Omental fat pad (tissue), 4 donors: ENCODE measurements around the gene CENPU. TPM values are rescaled to one million over a fixed set of nuclear protein-coding genes. Genes with fewer than 3 reads are reported as not detected.
"Not testable (repeated sequence)": the region's sequence is repeated elsewhere in the genome, so short reads cannot be mapped to it uniquely, and the experiment has no call there.

Experiments
- ATAC-seq: fragments of 150-250 bp; one replicate; pipeline ENCODE4 v1.9.1; 2016; ENCODE audit warnings: mild to moderate bottlenecking, moderate library complexity; ENCODE audit not compliant: low FRiP score
- DNase-seq: peaks from one replicate; pipeline ENCODE4 v3.0.0-alpha.2; 2019; ENCODE audit warnings: low spot score
- total RNA-seq, 4 donors: library from RNA; depleted of rRNA; stranded (reverse); fragments of >200 nt; gene quantifications; one replicate each; pipeline ENCODE4 v1.1.0, GENCODE V29; 2016
- TF ChIP-seq, protein P1 (sequence below), 3 donors: fragments of 450-650 bp; IDR thresholded peaks; one replicate each; pipeline ENCODE4 v1.5.1; 2016 to 2017; ENCODE audit warnings: antibody characterized with exemption in 3 of 3, mild to moderate bottlenecking in 3 of 3, moderate library complexity in 2 of 3

The CENPU gene
- total RNA-seq, 4 donors from 2014 or later: 1.3 to 4.6 (median 3.6) TPM

- TF ChIP-seq, protein P1, sequence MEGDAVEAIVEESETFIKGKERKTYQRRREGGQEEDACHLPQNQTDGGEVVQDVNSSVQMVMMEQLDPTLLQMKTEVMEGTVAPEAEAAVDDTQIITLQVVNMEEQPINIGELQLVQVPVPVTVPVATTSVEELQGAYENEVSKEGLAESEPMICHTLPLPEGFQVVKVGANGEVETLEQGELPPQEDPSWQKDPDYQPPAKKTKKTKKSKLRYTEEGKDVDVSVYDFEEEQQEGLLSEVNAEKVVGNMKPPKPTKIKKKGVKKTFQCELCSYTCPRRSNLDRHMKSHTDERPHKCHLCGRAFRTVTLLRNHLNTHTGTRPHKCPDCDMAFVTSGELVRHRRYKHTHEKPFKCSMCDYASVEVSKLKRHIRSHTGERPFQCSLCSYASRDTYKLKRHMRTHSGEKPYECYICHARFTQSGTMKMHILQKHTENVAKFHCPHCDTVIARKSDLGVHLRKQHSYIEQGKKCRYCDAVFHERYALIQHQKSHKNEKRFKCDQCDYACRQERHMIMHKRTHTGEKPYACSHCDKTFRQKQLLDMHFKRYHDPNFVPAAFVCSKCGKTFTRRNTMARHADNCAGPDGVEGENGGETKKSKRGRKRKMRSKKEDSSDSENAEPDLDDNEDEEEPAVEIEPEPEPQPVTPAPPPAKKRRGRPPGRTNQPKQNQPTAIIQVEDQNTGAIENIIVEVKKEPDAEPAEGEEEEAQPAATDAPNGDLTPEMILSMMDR (IDR thresholded peaks at IDR 0.05): no peak
- no peak for ATAC-seq
- no peak for DNase-seq
Measured at GRCh38 chr4:184668511-184669114, 65.3 kb downstream of the CENPU start.

DNA sequence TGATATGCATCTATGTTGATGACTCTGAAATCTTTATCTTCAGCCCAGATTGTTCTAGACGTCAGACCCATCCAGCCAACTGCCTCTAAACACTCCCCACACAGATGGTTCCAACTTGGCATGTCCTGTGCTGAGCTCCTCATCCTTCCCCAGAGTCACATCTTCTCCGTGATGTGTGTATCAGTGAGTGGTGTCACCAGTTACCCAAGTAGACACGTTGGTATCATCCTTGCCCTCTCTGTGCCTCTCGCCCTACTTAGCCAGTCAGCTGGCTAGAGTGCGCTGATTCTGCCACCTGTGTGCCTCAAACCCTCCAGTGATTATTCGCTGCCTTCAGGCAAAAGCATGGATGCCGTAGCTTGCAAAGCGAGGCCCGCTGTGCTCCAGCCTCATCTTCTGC lies 65.8 kb downstream of the CENPU start:
- DNase-seq (no peak), ATAC-seq (no peak)
- TF ChIP-seq, protein P1 (IDR thresholded peaks at IDR 0.05): no peak

DNA sequence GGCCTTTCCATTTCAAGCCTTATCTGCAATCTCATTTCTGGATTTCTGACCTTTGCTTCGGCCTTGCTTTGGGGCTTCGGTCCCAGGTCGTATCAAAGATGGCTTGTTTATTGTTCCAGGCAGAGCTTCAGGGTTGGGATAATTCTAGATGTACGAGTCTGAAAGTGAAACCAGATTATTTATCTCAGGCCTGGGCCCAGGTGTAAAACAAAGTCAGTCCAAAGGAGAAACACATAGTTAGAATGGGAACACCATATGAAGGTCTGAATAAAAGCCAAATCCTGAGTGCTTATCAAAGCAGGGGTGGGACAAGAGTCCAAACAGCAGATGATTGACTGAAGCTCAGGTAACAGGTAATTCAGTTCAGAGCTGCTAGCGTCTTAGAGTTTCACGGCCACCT lies 67.2 kb downstream of the CENPU start:
- no peak for ATAC-seq
- no peak for DNase-seq
- TF ChIP-seq, protein P1 (IDR thresholded peaks at IDR 0.05): no peak

DNA sequence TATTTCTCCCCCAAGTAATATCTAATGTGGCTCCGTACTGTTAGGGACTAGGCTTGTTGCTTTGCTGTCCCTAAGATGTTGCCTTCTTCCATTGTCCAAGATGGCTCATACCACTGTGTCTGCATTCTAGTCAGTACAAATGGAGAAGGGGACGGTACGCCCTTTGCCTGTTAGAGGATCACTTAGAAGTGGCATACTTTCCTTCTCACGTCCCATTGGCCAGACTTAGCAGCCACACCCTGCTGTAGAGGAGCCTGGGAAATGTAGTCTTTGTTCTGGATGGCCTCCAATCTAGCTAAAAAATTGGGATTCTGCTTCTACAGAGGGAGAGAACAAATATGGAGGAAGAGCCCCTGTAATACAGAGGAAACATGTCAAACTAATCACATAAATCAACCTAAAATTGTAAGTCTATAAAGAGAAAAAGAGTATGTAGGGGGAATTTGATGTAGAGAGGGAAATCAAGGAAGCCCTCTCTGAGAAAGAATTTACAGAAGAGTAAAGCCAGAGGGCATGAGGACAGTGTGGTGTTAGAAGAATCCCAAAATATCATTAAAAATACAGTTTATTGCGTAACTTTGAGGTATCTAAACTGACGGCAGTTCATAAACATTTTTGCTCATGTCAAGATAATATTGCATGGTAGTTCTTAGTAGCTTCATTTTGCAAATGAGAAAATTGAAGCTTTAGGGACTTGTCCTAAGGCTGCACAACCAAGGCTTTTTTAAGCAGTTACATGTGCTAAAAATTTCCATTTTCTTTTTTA lies 69.3 kb downstream of the CENPU start:
- ATAC-seq: no peak
- no peak for DNase-seq
- TF ChIP-seq, protein P1 (IDR thresholded peaks at IDR 0.05): no peak

GRCh38 chr4:184662236-184662635 lies 71.7 kb downstream of the CENPU start:
- DNase-seq: no peak
- TF ChIP-seq, protein P1 (IDR thresholded peaks at IDR 0.05): no peak
- no peak for ATAC-seq

- DNase-seq (no peak), ATAC-seq (no peak)
- TF ChIP-seq, protein P1 (IDR thresholded peaks at IDR 0.05): no peak
Measured at GRCh38 chr4:184660978-184661377, 72.9 kb downstream of the CENPU start.

DNA sequence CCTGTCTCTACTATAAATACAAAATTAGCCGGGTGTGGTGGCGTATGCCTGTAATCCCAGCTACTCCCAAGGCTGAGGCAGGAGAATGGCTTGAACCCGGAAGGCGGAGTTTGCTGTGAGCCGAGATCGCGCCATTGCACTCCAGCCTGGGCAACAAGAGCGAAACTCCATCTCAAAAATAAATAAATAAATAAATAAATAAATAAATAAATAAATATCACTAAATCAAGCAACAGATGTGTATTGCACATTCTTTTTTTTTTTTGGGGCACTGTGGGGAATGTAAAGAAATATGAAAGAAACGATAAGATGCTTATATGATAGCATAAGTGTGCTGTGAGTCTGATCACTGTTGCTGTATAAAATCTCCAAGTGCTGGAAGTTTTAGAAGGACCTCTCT lies 76.1 kb downstream of the CENPU start:
- ATAC-seq, DNase-seq: not testable (repeated sequence)
